HK-2 (cell line): Measurements from ENCODE around the gene KMT2B.

Experiments used
- DNase-seq: peaks from one replicate; pipeline ENCODE4 v3.0.0-alpha.2; 2018; ENCODE audit not compliant: unreplicated experiment

Gene KMT2B

GRCh38 chr19:35777961-35778360, 60.2 kb downstream of the KMT2B start:
- no peak for DNase-seq

GRCh38 chr19:35779033-35779432, 61.2 kb downstream of the KMT2B start:
- DNase-seq, result no peak

DNA sequence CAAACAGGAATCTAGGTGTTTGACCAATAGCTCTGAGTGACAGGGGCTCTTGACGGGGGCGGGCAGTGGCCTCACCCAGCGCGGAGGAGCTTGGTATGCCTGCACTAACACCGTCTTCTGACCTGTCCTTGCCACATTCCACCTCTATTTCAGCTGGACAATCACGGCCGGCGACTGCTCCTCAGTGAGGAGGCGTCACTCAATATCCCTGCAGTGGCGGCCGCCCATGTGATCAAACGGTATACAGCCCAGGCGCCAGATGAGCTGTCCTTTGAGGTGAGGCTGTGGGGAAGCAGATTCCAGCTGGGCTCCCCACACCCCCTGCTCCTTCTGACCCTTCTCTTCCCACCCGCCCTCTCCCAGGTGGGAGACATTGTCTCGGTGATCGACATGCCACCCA, 62.3 kb downstream of the KMT2B start:
- DNase-seq, result no peak

DNA sequence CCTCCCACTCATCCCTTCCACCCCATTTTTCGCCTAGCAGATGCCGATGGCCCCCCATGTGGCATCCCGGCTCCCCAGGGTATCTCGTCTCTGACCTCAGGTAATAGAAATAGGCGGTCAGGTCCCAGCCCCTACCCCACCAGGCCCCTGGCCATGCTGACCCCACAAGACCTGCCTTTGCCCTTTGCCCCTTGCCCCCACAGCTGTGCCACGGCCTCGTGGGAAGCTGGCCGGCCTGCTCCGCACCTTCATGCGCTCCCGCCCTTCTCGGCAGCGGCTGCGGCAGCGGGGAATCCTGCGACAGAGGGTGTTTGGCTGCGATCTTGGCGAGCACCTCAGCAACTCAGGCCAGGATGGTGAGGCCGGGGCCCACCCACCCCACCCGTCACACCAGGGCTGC, 62.9 kb downstream of the KMT2B start:
- no peak for DNase-seq

- no peak for DNase-seq
Measured at GRCh38 chr19:35781650-35782049, 63.8 kb downstream of the KMT2B start.

DNA sequence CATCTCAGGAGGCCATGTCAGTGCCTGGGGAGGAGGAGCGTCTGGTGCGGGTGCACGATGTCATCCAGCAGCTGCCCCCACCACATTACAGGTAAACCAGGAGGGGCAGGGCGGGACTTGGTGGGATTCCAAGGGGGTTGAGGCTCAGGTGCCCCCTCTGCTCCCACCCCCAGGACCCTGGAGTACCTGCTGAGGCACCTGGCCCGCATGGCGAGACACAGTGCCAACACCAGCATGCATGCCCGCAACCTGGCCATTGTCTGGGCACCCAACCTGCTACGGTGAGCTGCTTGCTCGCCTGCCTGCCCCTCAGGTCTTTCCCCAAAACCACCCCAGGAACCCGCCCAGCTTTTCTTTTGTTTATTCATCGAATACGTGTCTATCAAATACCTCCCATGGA, 64.8 kb downstream of the KMT2B start:
- DNase-seq, result no peak

GRCh38 chr19:35783469-35784434, 65.9 kb downstream of the KMT2B start:
- no peak for DNase-seq

DNA sequence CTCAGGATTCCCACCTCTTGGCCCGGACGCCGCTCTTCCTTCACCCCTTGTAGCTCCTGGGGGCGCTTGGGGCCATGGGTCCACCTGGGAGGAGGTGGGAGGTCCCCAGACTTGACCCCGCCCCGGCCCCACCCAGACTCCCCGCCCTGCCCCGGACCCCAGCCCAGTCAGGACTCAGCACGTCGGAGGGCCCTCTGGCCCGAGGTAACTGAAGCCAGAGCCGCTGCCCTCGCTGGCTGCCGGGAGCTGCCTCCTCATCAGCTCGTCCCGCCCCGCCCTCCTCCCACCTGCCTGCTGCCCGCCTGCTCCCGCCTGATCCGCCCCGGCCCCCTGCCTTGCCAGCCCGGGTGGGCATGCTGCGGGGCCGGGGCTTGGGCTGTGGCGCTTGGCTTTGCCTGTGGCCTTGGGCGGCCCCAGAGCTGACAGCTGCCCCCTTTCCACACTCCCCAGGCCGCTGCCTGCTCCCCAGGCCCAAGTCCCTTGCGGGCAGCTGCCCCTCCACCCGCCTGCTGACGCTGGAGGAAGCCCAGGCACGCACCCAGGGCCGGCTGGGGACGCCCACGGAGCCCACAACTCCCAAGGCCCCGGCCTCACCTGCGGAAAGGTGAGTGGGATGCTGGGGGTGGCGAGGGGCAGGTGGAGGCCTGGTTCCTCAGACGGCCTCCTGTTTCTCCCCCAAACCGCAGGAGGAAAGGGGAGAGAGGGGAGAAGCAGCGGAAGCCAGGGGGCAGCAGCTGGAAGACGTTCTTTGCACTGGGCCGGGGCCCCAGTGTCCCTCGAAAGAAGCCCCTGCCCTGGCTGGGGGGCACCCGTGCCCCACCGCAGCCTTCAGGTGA, 66.9 kb downstream of the KMT2B start:
- no peak for DNase-seq

GRCh38 chr19:35785339-35785627, 67.5 kb downstream of the KMT2B start:
- DNase-seq, result no peak

DNA sequence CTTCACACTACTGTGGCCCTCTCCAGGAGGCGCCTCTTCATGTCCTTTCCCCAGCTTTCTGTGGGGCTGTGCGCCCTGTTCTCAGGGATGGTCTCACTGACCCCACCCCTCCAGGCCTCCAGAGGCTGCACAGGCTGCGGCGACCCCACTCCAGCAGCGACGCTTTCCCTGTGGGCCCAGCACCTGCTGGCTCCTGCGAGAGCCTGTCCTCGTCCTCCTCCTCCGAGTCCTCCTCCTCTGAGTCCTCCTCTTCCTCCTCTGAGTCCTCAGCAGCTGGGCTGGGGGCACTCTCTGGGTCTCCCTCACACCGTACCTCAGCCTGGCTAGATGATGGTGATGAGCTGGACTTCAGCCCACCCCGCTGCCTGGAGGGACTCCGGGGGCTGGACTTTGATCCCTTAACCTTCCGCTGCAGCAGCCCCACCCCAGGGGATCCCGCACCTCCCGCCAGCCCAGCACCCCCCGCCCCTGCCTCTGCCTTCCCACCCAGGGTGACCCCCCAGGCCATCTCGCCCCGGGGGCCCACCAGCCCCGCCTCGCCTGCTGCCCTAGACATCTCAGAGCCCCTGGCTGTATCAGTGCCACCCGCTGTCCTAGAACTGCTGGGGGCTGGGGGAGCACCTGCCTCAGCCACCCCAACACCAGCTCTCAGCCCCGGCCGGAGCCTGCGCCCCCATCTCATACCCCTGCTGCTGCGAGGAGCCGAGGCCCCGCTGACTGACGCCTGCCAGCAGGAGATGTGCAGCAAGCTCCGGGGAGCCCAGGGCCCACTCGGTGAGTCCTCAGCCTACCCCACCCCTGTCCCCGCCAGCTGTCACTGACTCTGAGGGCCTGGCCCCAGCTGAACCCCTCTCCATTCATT, 68.7 kb downstream of the KMT2B start:
- no peak for DNase-seq

- no peak for DNase-seq
Measured at GRCh38 chr19:35787227-35787799, 69.5 kb downstream of the KMT2B start.
